Skeletal muscle tissue (tissue), 4 donors: ENCODE results near the gene PDE4B. TPM values are rescaled to one million over a fixed set of nuclear protein-coding genes. Genes with fewer than 3 reads are reported as not detected.
"Not testable (repeated sequence)": the region's sequence is repeated elsewhere in the genome, so short reads cannot be mapped to it uniquely, and the experiment has no call there.

Source experiments
- H3K27ac ChIP-seq: one replicate; pipeline ENCODE4 v1.7.0; 2013; ENCODE audit warnings: mild to moderate bottlenecking, low read depth, low read length, inconsistent platforms
- H3K27me3 ChIP-seq, 3 donors: one replicate each; pipeline ENCODE4 v1.7.0; 2013; ENCODE audit warnings: low read length in 3 of 3; ENCODE audit not compliant: control insufficient read depth in 3 of 3, insufficient read depth in 3 of 3
- H3K36me3 ChIP-seq, 3 donors: one replicate each; pipeline ENCODE4 v1.7.0; 2013; ENCODE audit warnings: low read length in 3 of 3; ENCODE audit not compliant: control insufficient read depth in 3 of 3, insufficient read depth in 3 of 3
- H3K4me1 ChIP-seq, 3 donors: one replicate each; pipeline ENCODE4 v1.7.0; 2013; ENCODE audit warnings: low read length in 3 of 3, mild to moderate bottlenecking in 3 of 3; ENCODE audit not compliant: control insufficient read depth in 3 of 3, insufficient read depth in 3 of 3
- H3K4me3 ChIP-seq, 3 donors: one replicate each; pipeline ENCODE4 v1.7.0; 2013; ENCODE audit warnings: low read length in 3 of 3
- H3K9ac ChIP-seq, 3 donors: one replicate each; pipeline ENCODE4 v1.7.0; 2013; ENCODE audit warnings: low read length in 3 of 3, mild to moderate bottlenecking in 3 of 3, moderate library complexity in 2 of 3, low read depth in 1 of 3
- H3K9me3 ChIP-seq, 3 donors: one replicate each; pipeline ENCODE4 v1.7.0; 2013; ENCODE audit warnings: low read length in 3 of 3; ENCODE audit not compliant: control insufficient read depth in 3 of 3
- total RNA-seq: library from RNA; depleted of rRNA; stranded (reverse); fragments of >200 nt; gene quantifications from one replicate; pipeline ENCODE4 v1.2.3, GENCODE V29; 2014
- donor health status: Osteomylitis.

PDE4B gene
- total RNA-seq, 1 donor from 2014 or later, result 26.6 TPM

DNA sequence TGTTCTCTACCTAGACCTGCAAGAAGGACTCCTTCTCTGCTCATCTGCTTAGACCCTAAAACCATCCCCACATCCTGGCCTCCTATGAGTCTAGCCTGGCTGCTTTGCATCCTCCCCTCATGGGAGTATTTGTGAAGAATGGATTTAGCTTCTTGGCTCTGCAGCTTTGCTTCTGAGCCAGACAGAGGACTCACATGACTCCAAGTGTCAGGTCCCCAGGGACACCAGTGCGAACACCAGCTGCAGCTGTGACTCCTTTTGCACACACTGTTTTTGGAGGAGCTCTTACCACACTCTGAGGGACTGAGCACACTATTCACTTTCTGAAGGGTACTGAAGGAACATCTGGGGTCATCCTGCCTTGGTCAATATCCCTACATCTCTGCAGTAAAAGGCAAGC, 609.5 kb downstream of the PDE4B start:
- Histone ChIP-seq H3K4me1 (peaks cover 11 to 19% (median 16%) of the 10 kb centered on the region in 3 donors), H3K27ac (peak overlapping the region; percentile 66), H3K9me3 (no peaks in the 10 kb centered on the region), H3K27me3 (no peaks in the 10 kb centered on the region), H3K4me3 (peak overlapping the region in 1 of 3 donors; percentile 28), H3K36me3 (no peaks in the 10 kb centered on the region), H3K9ac (peak overlapping the region in 1 of 3 donors; percentile 36)

DNA sequence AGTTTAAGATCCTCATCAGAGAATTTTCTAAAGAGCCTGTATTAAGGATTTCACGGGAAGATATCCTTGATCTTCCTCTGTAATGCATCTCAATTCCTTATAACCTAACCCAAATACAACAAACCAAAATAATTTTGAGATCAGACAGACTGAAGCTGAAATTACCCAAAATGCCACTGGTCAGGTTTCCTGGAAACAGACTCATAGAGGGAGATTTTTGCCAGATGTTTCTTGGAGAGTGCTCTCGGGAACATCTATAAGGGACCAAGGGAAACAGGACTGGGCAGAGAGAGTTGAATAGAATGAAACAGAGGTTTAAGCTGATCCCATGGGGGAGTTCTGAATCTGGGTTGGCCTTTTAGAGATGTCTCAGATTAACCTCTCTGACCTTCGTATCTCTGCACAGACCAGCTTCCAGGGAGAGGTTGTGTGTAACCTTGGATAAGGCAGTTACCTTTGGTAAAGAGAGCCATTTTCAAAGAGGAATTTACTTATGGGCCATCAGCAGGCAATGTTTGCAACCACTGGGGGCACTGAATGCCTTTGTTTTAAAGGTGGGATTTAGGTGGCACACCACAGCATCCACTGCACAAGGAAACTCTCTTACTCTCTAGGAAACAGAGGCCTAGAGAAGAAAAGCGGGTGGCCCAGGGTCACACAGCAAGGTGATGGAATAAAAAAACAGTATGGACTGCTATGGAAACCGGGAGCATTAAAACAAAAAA, 610.5 kb downstream of the PDE4B start:
- Histone ChIP-seq H3K27me3 (no peaks in the 10 kb centered on the region), H3K4me1 (peaks cover 11 to 19% (median 16%) of the 10 kb centered on the region in 3 donors), H3K9ac (no peak overlapping the region), H3K27ac (peak overlapping the region; percentile 66), H3K4me3 (no peak overlapping the region), H3K9me3 (no peaks in the 10 kb centered on the region), H3K36me3 (no peaks in the 10 kb centered on the region)

DNA sequence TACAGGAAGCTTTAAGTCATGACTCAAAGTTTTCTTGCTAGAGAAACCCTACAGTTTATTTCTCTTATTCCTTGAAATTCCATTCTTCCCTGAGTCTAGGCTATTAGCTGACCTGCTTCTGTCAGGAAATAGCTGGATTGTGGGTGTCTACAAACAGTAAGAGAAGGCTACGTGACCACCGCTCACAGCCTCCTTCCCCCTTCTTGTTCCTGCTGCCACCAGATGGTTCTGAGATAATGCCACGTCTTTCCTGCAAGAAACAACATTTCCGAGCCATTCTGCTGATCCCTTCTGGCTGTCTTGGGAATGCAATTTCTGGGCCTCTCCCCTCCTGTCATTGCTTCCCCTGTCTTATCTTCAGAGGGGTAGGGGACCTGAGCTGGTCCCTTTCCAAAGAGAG, 612.4 kb downstream of the PDE4B start:
- Histone ChIP-seq H3K4me3 (no peak overlapping the region), H3K9me3 (no peaks in the 10 kb centered on the region), H3K27ac (no peak overlapping the region), H3K4me1 (peaks cover 11 to 19% (median 16%) of the 10 kb centered on the region in 3 donors), H3K27me3 (no peaks in the 10 kb centered on the region), H3K36me3 (no peaks in the 10 kb centered on the region), H3K9ac (no peak overlapping the region)

GRCh38 chr1:66411449-66411848, 618.8 kb downstream of the PDE4B start:
- not testable (repeated sequence) for H3K36me3 ChIP-seq, H3K9me3 ChIP-seq, H3K27ac ChIP-seq, H3K4me1 ChIP-seq, H3K9ac ChIP-seq, H3K27me3 ChIP-seq, H3K4me3 ChIP-seq

DNA sequence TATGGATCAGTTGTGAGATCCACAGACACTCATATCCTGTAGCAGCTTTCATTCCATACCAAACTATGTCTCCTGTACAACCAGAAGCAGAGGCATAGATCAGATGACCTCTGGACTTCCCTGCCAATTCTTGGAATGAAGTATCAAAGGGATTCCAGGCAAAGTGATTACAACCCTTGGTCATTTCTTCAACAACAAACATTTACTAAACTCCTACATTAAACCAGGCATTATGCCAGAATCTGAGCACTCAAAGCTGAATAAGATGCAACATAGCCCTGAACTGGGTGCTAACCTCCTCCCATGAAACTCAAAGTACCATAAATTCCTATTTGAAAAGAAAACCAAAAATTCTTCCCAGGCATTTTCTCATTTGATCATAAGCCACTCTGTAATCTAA, 620.0 kb downstream of the PDE4B start:
- H3K27ac ChIP-seq, result no peak overlapping the region
- H3K9ac ChIP-seq, result no peak overlapping the region
- no peaks in the 10 kb centered on the region for H3K4me1 ChIP-seq
- no peak overlapping the region for H3K4me3 ChIP-seq
- no peaks in the 10 kb centered on the region for H3K36me3 ChIP-seq
- H3K9me3 ChIP-seq, result peaks cover 0 to 5% (median 3%) of the 10 kb centered on the region in 3 donors
- H3K27me3 ChIP-seq, result no peaks in the 10 kb centered on the region

DNA sequence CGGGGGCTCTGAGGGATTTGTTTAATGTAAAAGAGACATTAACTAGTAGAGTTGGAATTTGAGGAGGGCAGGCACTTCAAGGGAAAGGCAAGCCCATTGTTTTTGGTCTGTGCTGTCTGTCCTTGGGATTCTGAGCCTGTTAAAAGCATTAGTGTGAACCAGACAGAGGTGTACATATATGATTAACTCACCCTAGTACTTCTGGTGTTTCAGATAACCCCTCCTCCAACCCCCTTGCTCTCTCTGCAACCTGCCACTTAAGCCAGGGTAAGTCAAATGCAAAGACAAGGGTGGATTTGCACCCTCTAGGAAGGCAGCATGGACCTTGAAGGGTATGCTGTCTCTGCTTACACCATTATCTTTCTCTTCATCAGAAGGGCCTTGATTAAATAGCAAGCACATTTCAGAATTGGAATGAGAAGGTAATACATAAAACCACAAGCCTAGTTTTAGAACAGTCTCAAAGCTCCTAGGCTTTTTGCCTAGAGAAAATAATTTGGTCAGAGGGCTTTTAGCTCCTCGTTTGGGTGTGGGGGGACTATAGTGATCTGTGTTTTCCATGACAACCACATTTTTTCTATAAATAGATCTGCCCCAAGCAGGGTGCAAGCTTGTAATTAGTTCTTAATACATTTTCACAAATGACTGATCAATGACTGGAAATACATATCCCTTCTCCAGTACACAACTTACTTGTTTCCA, 620.6 kb downstream of the PDE4B start:
- Histone ChIP-seq H3K27me3 (no peaks in the 10 kb centered on the region), H3K36me3 (no peaks in the 10 kb centered on the region), H3K4me3 (no peak overlapping the region), H3K27ac (no peak overlapping the region), H3K9me3 (peaks cover 0 to 6% (median 5%) of the 10 kb centered on the region in 3 donors), H3K9ac (no peak overlapping the region), H3K4me1 (no peaks in the 10 kb centered on the region)

DNA sequence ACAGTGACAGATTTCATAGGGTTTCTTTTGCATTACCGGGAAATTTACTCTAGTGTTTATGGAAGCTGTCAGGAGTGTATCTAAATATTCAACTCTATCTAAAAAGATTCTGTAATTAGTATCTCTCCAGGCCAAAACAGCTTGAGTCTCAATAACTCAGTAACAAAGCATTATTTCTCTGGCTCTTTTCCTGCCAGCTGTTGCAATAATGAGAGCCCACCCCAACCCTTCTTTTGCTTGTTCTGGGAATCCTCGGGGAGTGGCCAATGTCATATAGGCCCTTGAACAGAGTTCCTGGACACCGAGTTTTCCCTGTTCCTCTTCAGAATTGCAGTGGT, 621.1 kb downstream of the PDE4B start:
- H3K9ac ChIP-seq, result no peak overlapping the region
- H3K4me1 ChIP-seq, result no peaks in the 10 kb centered on the region
- no peaks in the 10 kb centered on the region for H3K27me3 ChIP-seq
- no peak overlapping the region for H3K27ac ChIP-seq
- no peak overlapping the region for H3K4me3 ChIP-seq
- no peaks in the 10 kb centered on the region for H3K36me3 ChIP-seq
- H3K9me3 ChIP-seq, result peaks cover 0 to 6% (median 5%) of the 10 kb centered on the region in 3 donors

- Histone ChIP-seq H3K27me3 (no peaks in the 10 kb centered on the region), H3K9me3 (peaks cover 0 to 6% (median 5%) of the 10 kb centered on the region in 3 donors), H3K9ac (no peak overlapping the region), H3K27ac (no peak overlapping the region), H3K36me3 (no peaks in the 10 kb centered on the region), H3K4me1 (no peaks in the 10 kb centered on the region), H3K4me3 (no peak overlapping the region)
Measured at GRCh38 chr1:66415281-66415680, 622.6 kb downstream of the PDE4B start.

DNA sequence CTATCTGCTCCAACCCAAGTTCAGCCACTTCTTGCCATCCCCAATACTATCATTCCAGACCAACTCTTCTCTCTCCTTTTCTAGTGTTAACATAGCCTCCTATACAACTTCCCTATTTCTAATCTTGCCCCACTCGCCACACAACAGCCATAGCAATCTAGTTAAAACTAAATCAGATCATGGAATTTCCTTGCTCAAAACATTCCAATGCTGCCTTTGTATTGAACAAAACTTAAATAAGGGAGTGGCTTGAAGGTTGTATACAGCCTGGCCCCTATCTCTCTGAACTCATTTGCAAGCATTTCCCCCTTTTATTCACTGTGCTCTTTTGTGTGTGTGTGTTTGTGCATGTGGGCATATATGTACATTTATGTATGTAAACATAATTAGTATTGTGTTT, 623.2 kb downstream of the PDE4B start:
- no peak overlapping the region for H3K9ac ChIP-seq

GRCh38 chr1:66416295-66416694, 623.6 kb downstream of the PDE4B start:
- Histone ChIP-seq H3K27me3 (no peaks in the 10 kb centered on the region), H3K36me3 (no peaks in the 10 kb centered on the region), H3K9ac (no peak overlapping the region)

More for the DNA sequence above, 623.2 kb downstream of the PDE4B start:
- Histone ChIP-seq H3K4me3 (no peak overlapping the region), H3K36me3 (no peaks in the 10 kb centered on the region), H3K27me3 (no peaks in the 10 kb centered on the region), H3K9me3 (peaks cover 0 to 6% (median 5%) of the 10 kb centered on the region in 3 donors), H3K27ac (no peak overlapping the region), H3K4me1 (no peaks in the 10 kb centered on the region)

More at GRCh38 chr1:66416295-66416694, 623.6 kb downstream of the PDE4B start:
- Histone ChIP-seq H3K27ac (no peak overlapping the region), H3K4me3 (no peak overlapping the region), H3K9me3 (peaks cover 0 to 6% (median 5%) of the 10 kb centered on the region in 3 donors), H3K4me1 (no peaks in the 10 kb centered on the region)
